Right renal cortex interstitium (tissue), 3 donors: ENCODE measurements around the gene DNAH10. TPM values are rescaled to one million over a fixed set of nuclear protein-coding genes. Genes with fewer than 3 reads are reported as not detected.

Experiments used
- DNase-seq, 3 donors: peaks; one replicate each; pipeline ENCODE4 v3.0.0-alpha.2; 2013; ENCODE audit warnings: low read depth in 3 of 3, low spot score in 2 of 3
- polyA plus RNA-seq, 3 donors: library from polyadenylated mRNA; unstranded; fragments of 120-200 nt; gene quantifications; one replicate each; pipeline ENCODE4 v1.2.1, GENCODE V29; 2013; ENCODE audit not compliant: insufficient read length in 3 of 3

The DNAH10 gene
- polyA plus RNA-seq, 3 donors: 4.1 to 5.2 (median 5.0) TPM

- DNase-seq: no peak
Measured at GRCh38 chr12:123840765-123841425, 78.8 kb downstream of the DNAH10 start.

GRCh38 chr12:123843912-123844748 is 82.0 kb downstream of the DNAH10 start:
- DNase-seq: no peak

- DNase-seq: no peak
Measured at GRCh38 chr12:123845881-123846280, 83.8 kb downstream of the DNAH10 start.

GRCh38 chr12:123846340-123846739 is 84.2 kb downstream of the DNAH10 start:
- no peak for DNase-seq

- no peak for DNase-seq
Measured at GRCh38 chr12:123847019-123847418, 84.9 kb downstream of the DNAH10 start.

GRCh38 chr12:123847876-123848275 is 85.8 kb downstream of the DNAH10 start:
- DNase-seq: no peak

GRCh38 chr12:123849517-123849916 is 87.4 kb downstream of the DNAH10 start:
- DNase-seq: no peak

- no peak for DNase-seq
Measured at GRCh38 chr12:123850246-123851134, 88.4 kb downstream of the DNAH10 start.

- DNase-seq: no peak
Measured at GRCh38 chr12:123853396-123854070, 91.4 kb downstream of the DNAH10 start.

GRCh38 chr12:123854232-123854631 is 92.1 kb downstream of the DNAH10 start:
- no peak for DNase-seq

- no peak for DNase-seq
Measured at GRCh38 chr12:123854918-123855317, 92.8 kb downstream of the DNAH10 start.

GRCh38 chr12:123856681-123857080 is 94.6 kb downstream of the DNAH10 start:
- DNase-seq: no peak

- no peak for DNase-seq
Measured at GRCh38 chr12:123858176-123858575, 96.1 kb downstream of the DNAH10 start.

- no peak for DNase-seq
Measured at GRCh38 chr12:123859035-123859434, 96.9 kb downstream of the DNAH10 start.

GRCh38 chr12:123860377-123860776 is 98.3 kb downstream of the DNAH10 start:
- DNase-seq: no peak

GRCh38 chr12:123861392-123861791 is 99.3 kb downstream of the DNAH10 start:
- DNase-seq: no peak

- no peak for DNase-seq
Measured at GRCh38 chr12:123867141-123867540, 105.0 kb downstream of the DNAH10 start.

GRCh38 chr12:123868791-123869190 is 106.7 kb downstream of the DNAH10 start:
- no peak for DNase-seq

- no peak for DNase-seq
Measured at GRCh38 chr12:123873793-123874192, 111.7 kb downstream of the DNAH10 start.

GRCh38 chr12:123877968-123878367 is 115.9 kb downstream of the DNAH10 start:
- DNase-seq: no peak

- DNase-seq: no peak
Measured at GRCh38 chr12:123879101-123879500, 117.0 kb downstream of the DNAH10 start.
